ENCODE data around the gene CAVIN4.

Gene CAVIN4

GRCh38 chr9:100577776-100578448 is at the start of gene CAVIN4:
Gene CAVIN4 (plus strand): TSS chr9:100578079. CDS start chr9:100578144, 65 bp downstream.
- no peak for TF ChIP-seq CTCF (IDR thresholded peaks at IDR 0.05; ENCODE audit: borderline replicate concordance, insufficient read depth, low read depth, low read length)
- H3K4me3 ChIP-seq (ENCODE audit: low read depth, low read length) = no peak within 1 kb of the TSS

- no peak for TF ChIP-seq CTCF (IDR thresholded peaks at IDR 0.05; ENCODE audit: borderline replicate concordance, insufficient read depth, low read depth, low read length)
- no peak overlapping the region for H3K4me3 ChIP-seq (ENCODE audit: low read depth, low read length)
These were observed 43.5 kb upstream of the CAVIN4 start for GRCh38 chr9:100534401-100534800.

- no peak overlapping the region for H3K4me3 ChIP-seq (ENCODE audit: low read depth, low read length)
- TF ChIP-seq CTCF (IDR thresholded peaks at IDR 0.05; ENCODE audit: borderline replicate concordance, insufficient read depth, low read depth, low read length) = no peak
These were observed 37.6 kb upstream of the CAVIN4 start for GRCh38 chr9:100540327-100540726.

GRCh38 chr9:100549048-100549447 is 28.8 kb upstream of the CAVIN4 start:
- no peak for TF ChIP-seq CTCF (IDR thresholded peaks at IDR 0.05; ENCODE audit: borderline replicate concordance, insufficient read depth, low read depth, low read length)
- H3K4me3 ChIP-seq (ENCODE audit: low read depth, low read length) = no peak overlapping the region

GRCh38 chr9:100554935-100555401 is 22.9 kb upstream of the CAVIN4 start:
- no peak overlapping the region for H3K4me3 ChIP-seq (ENCODE audit: low read depth, low read length)
- TF ChIP-seq CTCF (IDR thresholded peaks at IDR 0.05; ENCODE audit: borderline replicate concordance, insufficient read depth, low read depth, low read length) = no peak

- TF ChIP-seq CTCF (IDR thresholded peaks at IDR 0.05; ENCODE audit: borderline replicate concordance, insufficient read depth, low read depth, low read length) = no peak
- H3K4me3 ChIP-seq (ENCODE audit: low read depth, low read length) = no peak overlapping the region
These were observed 22.4 kb upstream of the CAVIN4 start for GRCh38 chr9:100555471-100555870.

GRCh38 chr9:100557053-100557452 is 20.8 kb upstream of the CAVIN4 start:
- no peak overlapping the region for H3K4me3 ChIP-seq (ENCODE audit: low read depth, low read length)
- no peak for TF ChIP-seq CTCF (IDR thresholded peaks at IDR 0.05; ENCODE audit: borderline replicate concordance, insufficient read depth, low read depth, low read length)
